Measurements from ENCODE around the gene RIIAD1.

The RIIAD1 gene

DNA sequence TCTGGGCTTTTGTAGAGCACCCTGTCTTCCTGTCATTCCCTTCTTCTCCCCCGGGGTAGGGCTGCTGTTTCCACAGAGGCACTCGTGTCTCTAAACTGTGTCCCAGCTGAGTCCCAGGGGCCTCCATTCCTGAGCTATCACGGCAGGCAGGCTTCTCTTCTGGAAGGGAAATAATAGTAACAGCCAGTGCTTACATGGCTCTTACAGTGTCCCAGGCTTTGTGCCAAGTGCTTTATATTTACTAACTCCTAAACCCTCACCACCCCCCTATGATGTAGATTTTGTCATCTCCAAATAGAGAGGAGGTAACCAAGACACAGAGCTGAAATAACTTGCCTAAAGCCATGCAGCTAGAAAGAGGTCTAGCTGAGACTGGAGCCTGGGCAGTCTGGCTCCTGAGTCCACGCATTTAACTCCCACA, 3.3 kb upstream of the RIIAD1 start:
- no peak for DNase-seq (ENCODE audit: low read depth, low spot score)
- H3K27me3 ChIP-seq (ENCODE audit: control insufficient read depth, insufficient read depth, low read length): peaks cover 12% of the 10 kb centered on the region; the same call in 1 of the 2 replicates
- 0 out of 2 replicates have a peak, but pooled peaks cover 2% of the 10 kb centered on the region for H3K4me1 ChIP-seq (ENCODE audit: control insufficient read depth, insufficient read depth, low read length)
- no peak overlapping the region for H3K4me3 ChIP-seq (ENCODE audit: low read length)
- no peaks in the 10 kb centered on the region for H3K9me3 ChIP-seq (ENCODE audit: control insufficient read depth, insufficient read depth, low read length)
- no peak overlapping the region for H3K27ac ChIP-seq (ENCODE audit: low read length)
- WGBS (ENCODE audit: insufficient coverage, insufficient read length): no CpG with 5 or more reads among the region's 4 CpGs
- H3K36me3 ChIP-seq (ENCODE audit: control insufficient read depth, insufficient read depth, low read length): no peaks in the 10 kb centered on the region

DNA sequence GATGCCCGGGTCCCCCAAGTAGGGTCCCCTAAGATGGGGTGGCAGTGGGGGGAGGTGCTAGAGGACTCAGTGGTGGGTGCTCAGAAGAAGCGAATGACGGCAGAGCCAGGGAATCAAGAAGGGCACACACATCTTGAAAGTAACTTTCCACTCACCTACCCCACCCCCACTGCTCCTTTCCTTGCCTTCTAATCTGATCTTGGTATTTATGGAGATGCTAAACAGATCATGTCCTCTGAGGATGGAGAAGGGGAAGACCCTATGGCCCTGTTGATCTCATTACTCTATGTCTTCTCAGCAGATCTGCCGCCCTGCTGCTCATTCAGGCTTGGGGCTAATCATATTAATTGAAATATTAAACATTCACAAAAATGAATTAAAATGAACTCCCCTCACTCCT, 2.7 kb upstream of the RIIAD1 start:
- H3K4me1 ChIP-seq (ENCODE audit: control insufficient read depth, insufficient read depth, low read length): 0 out of 2 replicates have a peak, but pooled peaks cover 2% of the 10 kb centered on the region
- no peak for DNase-seq (ENCODE audit: low read depth, low spot score)
- H3K36me3 ChIP-seq (ENCODE audit: control insufficient read depth, insufficient read depth, low read length): no peaks in the 10 kb centered on the region
- H3K27ac ChIP-seq (ENCODE audit: low read length): no peak overlapping the region
- H3K9me3 ChIP-seq (ENCODE audit: control insufficient read depth, insufficient read depth, low read length): no peaks in the 10 kb centered on the region
- WGBS (ENCODE audit: insufficient coverage, insufficient read length): no CpG with 5 or more reads among the region's 4 CpGs
- H3K4me3 ChIP-seq (ENCODE audit: low read length): no peak overlapping the region
- H3K27me3 ChIP-seq (ENCODE audit: control insufficient read depth, insufficient read depth, low read length): peaks cover 12% of the 10 kb centered on the region; the same call in 1 of the 2 replicates

GRCh38 chr1:151720125-151720524, 1.2 kb upstream of the RIIAD1 start:
- no CpG with 5 or more reads among the region's 1 CpG for WGBS (ENCODE audit: insufficient coverage, insufficient read length)

GRCh38 chr1:151720554-151720953, 768 bp upstream of the RIIAD1 start:
- Histone ChIP-seq H3K4me3 (ENCODE audit: low read length) (no peak overlapping the region), H3K27ac (ENCODE audit: low read length) (no peak overlapping the region), H3K27me3 (ENCODE audit: control insufficient read depth, insufficient read depth, low read length) (peaks cover 14% of the 10 kb centered on the region; the same call in 1 of the 2 replicates), H3K36me3 (ENCODE audit: control insufficient read depth, insufficient read depth, low read length) (no peaks in the 10 kb centered on the region), H3K9me3 (ENCODE audit: control insufficient read depth, insufficient read depth, low read length) (no peaks in the 10 kb centered on the region), H3K4me1 (ENCODE audit: control insufficient read depth, insufficient read depth, low read length) (0 out of 2 replicates have a peak, but pooled peaks cover 2% of the 10 kb centered on the region)
- WGBS (ENCODE audit: insufficient coverage, insufficient read length): no CpG with 5 or more reads among the region's 5 CpGs
- DNase-seq (ENCODE audit: low read depth, low spot score): no peak

More at GRCh38 chr1:151720125-151720524, 1.2 kb upstream of the RIIAD1 start:
- Histone ChIP-seq H3K4me1 (ENCODE audit: control insufficient read depth, insufficient read depth, low read length) (0 out of 2 replicates have a peak, but pooled peaks cover 2% of the 10 kb centered on the region), H3K27me3 (ENCODE audit: control insufficient read depth, insufficient read depth, low read length) (peaks cover 14% of the 10 kb centered on the region; the same call in 1 of the 2 replicates), H3K9me3 (ENCODE audit: control insufficient read depth, insufficient read depth, low read length) (no peaks in the 10 kb centered on the region), H3K4me3 (ENCODE audit: low read length) (no peak overlapping the region), H3K27ac (ENCODE audit: low read length) (no peak overlapping the region), H3K36me3 (ENCODE audit: control insufficient read depth, insufficient read depth, low read length) (no peaks in the 10 kb centered on the region)
- DNase-seq (ENCODE audit: low read depth, low spot score): no peak

DNA sequence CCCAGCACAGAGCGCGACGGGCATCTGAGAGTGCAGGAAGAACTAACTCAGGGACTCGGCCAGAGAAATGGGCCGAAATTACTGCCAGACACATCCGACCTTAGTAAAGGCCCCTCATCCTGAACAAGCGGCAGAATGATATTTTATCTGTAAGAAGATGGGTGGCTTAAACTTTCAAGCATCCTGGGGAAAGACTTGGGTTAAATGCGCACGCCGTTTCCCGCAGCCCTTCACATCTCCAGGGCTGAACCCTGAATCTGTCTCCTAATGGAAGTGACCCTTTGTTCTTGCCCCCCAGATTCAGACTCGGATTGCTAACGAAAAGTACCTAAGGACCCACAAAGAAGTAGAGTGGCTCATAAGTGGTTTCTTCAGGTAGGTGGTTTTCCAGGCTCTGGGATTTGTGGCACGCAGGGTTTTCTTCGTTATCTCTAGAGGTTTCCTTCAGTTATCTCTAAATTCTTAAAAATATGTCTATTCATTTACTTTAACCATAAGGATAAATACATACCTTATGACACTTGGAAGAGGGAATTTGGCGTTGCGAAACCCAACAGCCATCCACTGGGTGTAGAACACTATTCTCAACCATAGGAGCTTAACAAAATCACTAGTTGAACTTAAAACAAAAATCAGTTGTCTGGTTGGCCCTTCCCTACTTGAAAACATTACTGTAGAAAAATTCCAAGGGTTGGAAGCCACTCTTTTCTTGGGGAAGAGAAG, 627 bp downstream of the RIIAD1 start:
- no peak overlapping the region for H3K27ac ChIP-seq (ENCODE audit: low read length)
- no peaks in the 10 kb centered on the region for H3K36me3 ChIP-seq (ENCODE audit: control insufficient read depth, insufficient read depth, low read length)
- no CpG with 5 or more reads among the region's 17 CpGs for WGBS (ENCODE audit: insufficient coverage, insufficient read length)
- no peaks in the 10 kb centered on the region for H3K9me3 ChIP-seq (ENCODE audit: control insufficient read depth, insufficient read depth, low read length)
- peaks cover 14% of the 10 kb centered on the region; the same call in 1 of the 2 replicates for H3K27me3 ChIP-seq (ENCODE audit: control insufficient read depth, insufficient read depth, low read length)
- no peaks in the 10 kb centered on the region for H3K4me1 ChIP-seq (ENCODE audit: control insufficient read depth, insufficient read depth, low read length)
- H3K4me3 ChIP-seq (ENCODE audit: low read length): peak overlapping the region; percentile 60; the same call in 1 of the 2 replicates
- DNase-seq (ENCODE audit: low read depth, low spot score): no peak

GRCh38 chr1:151723726-151724370, 2.5 kb downstream of the RIIAD1 start:
- Histone ChIP-seq H3K36me3 (ENCODE audit: control insufficient read depth, insufficient read depth, low read length) (no peaks in the 10 kb centered on the region), H3K4me1 (ENCODE audit: control insufficient read depth, insufficient read depth, low read length) (no peaks in the 10 kb centered on the region), H3K27me3 (ENCODE audit: control insufficient read depth, insufficient read depth, low read length) (peaks cover 9% of the 10 kb centered on the region; the same call in 1 of the 2 replicates), H3K4me3 (ENCODE audit: low read length) (no peak overlapping the region), H3K9me3 (ENCODE audit: control insufficient read depth, insufficient read depth, low read length) (no peaks in the 10 kb centered on the region), H3K27ac (ENCODE audit: low read length) (no peak overlapping the region)
- DNase-seq (ENCODE audit: low read depth, low spot score): no peak
- no CpG with 5 or more reads among the region's 3 CpGs for WGBS (ENCODE audit: insufficient coverage, insufficient read length)

DNA sequence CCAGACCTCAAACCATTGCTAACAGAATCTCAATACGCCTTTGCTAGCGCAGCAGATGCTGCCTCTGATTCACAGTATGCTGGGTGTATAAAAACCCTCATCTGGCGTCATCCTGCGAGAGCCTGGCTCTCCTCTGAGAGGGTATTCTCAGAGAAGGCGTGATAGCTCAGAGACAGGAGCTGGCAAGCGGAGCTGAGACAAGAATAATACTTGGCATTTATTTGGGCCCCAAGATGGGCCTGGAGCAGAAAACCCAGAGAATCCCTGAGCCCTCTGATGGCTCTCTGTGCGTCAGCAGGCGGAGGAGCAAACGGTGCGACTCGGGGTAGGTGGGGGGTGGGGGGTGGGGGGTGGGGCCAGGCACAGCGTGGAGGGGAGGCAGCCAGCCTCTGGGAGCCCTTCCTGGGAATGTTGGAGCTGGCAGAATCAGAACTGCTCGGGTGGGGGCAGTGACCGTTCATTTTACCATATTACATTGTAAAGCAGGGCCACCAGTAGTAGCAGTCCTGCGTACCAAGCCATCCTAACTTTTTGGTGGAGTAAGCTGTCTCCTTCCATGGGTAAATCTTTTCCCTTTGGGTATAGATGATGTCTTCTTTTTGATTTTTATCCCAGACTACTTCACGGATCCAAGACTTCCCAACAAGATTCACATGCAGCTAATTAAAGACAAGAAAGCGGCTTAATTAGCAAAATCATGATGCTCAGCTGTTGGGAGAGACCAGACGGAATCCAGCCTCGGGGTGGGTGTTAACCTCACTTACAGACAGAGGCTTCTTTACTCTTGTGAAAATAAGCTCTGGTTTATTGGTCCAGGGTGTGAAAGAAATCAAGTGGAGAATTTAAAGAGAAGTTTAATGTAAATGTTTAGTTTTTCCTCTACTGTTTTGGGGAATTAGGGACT, 7.1 kb downstream of the RIIAD1 start:
- H3K36me3 ChIP-seq (ENCODE audit: control insufficient read depth, insufficient read depth, low read length): no peaks in the 10 kb centered on the region
- no peaks in the 10 kb centered on the region for H3K9me3 ChIP-seq (ENCODE audit: control insufficient read depth, insufficient read depth, low read length)
- WGBS (ENCODE audit: insufficient coverage, insufficient read length): no CpG with 5 or more reads among the region's 19 CpGs
- no peak for DNase-seq (ENCODE audit: low read depth, low spot score)
- 0 out of 2 replicates have a peak, but pooled peaks cover 1% of the 10 kb centered on the region for H3K27me3 ChIP-seq (ENCODE audit: control insufficient read depth, insufficient read depth, low read length)
- H3K4me1 ChIP-seq (ENCODE audit: control insufficient read depth, insufficient read depth, low read length): 0 out of 2 replicates have a peak, but pooled peaks cover 2% of the 10 kb centered on the region
- H3K27ac ChIP-seq (ENCODE audit: low read length): no peak overlapping the region
- H3K4me3 ChIP-seq (ENCODE audit: low read length): no peak overlapping the region

GRCh38 chr1:151729157-151729965, 8.0 kb downstream of the RIIAD1 start:
- Histone ChIP-seq H3K36me3 (ENCODE audit: control insufficient read depth, insufficient read depth, low read length) (no peaks in the 10 kb centered on the region), H3K4me1 (ENCODE audit: control insufficient read depth, insufficient read depth, low read length) (0 out of 2 replicates have a peak, but pooled peaks cover 2% of the 10 kb centered on the region), H3K27ac (ENCODE audit: low read length) (no peak overlapping the region), H3K4me3 (ENCODE audit: low read length) (no peak overlapping the region), H3K9me3 (ENCODE audit: control insufficient read depth, insufficient read depth, low read length) (no peaks in the 10 kb centered on the region), H3K27me3 (ENCODE audit: control insufficient read depth, insufficient read depth, low read length) (no peaks in the 10 kb centered on the region)
- no peak for DNase-seq (ENCODE audit: low read depth, low spot score)
- WGBS (ENCODE audit: insufficient coverage, insufficient read length): no CpG with 5 or more reads among the region's 10 CpGs

- Histone ChIP-seq H3K27ac (ENCODE audit: low read length) (no peak overlapping the region), H3K4me3 (ENCODE audit: low read length) (no peak overlapping the region), H3K27me3 (ENCODE audit: control insufficient read depth, insufficient read depth, low read length) (no peaks in the 10 kb centered on the region), H3K9me3 (ENCODE audit: control insufficient read depth, insufficient read depth, low read length) (no peaks in the 10 kb centered on the region), H3K36me3 (ENCODE audit: control insufficient read depth, insufficient read depth, low read length) (no peaks in the 10 kb centered on the region), H3K4me1 (ENCODE audit: control insufficient read depth, insufficient read depth, low read length) (0 out of 2 replicates have a peak, but pooled peaks cover 2% of the 10 kb centered on the region)
- DNase-seq (ENCODE audit: low read depth, low spot score): no peak
- WGBS (ENCODE audit: insufficient coverage, insufficient read length): no CpG with 5 or more reads among the region's 4 CpGs
These were observed 8.6 kb downstream of the RIIAD1 start for GRCh38 chr1:151729966-151730291.
